Ascending aorta (tissue), 2 donors: ENCODE results near the gene WHRN. TPM values are rescaled to one million over a fixed set of nuclear protein-coding genes. Genes with fewer than 3 reads are reported as not detected.

Experiments used
- DNase-seq, 2 donors: peaks; one replicate each; pipeline ENCODE4 v3.0.0-alpha.2; 2019; ENCODE audit warnings: low spot score in 2 of 2
- H3K27ac ChIP-seq, 2 donors: fragments of 200-600 bp; sonication (generic); one replicate each; pipeline ENCODE4 v1.5.1; 2016 to 2017; ENCODE audit warnings: mild to moderate bottlenecking in 1 of 2
- H3K27me3 ChIP-seq: fragments of 200-600 bp; sonication (generic); one replicate; pipeline ENCODE4 v1.5.1; 2017
- H3K36me3 ChIP-seq, 2 donors: fragments of 200-600 bp; sonication (generic); one replicate each; pipeline ENCODE4 v1.5.1; 2016
- H3K4me1 ChIP-seq, 2 donors: fragments of 200-600 bp; sonication (generic); one replicate each; pipeline ENCODE4 v1.5.1; 2016 to 2017; ENCODE audit warnings: mild to moderate bottlenecking in 1 of 2
- H3K4me3 ChIP-seq, 2 donors: fragments of 200-600 bp; sonication (generic); one replicate each; pipeline ENCODE4 v1.5.1; 2016 to 2017; ENCODE audit warnings: mild to moderate bottlenecking in 1 of 2
- H3K9me3 ChIP-seq, 2 donors: fragments of 200-600 bp; sonication (generic); one replicate each; pipeline ENCODE4 v1.5.1; 2016
- CTCF ChIP-seq, 3 experiments: fragments of 200-600 bp in 2 of 3; fragments of 450-650 bp in 1 of 3; sonication (generic) in 2 of 3; IDR thresholded peaks; one replicate each; pipeline ENCODE4 v1.5.1; 2016 to 2019; ENCODE audit warnings: antibody characterized with exemption in 3 of 3, mild to moderate bottlenecking in 1 of 3, moderate library complexity in 1 of 3
- intact Hi-C: fragments of 100-400 bp; cut with DNase I; formaldehyde crosslinking; loops from one replicate; pipeline ENCODE4 v1.15.1; 2023
- total RNA-seq: library from RNA; depleted of rRNA; stranded (reverse); fragments of >200 nt; gene quantifications from one replicate; pipeline ENCODE4 v1.1.0, GENCODE V29; 2016

Gene WHRN
- total RNA-seq, 1 donor from 2014 or later = 3.9 TPM

DNA sequence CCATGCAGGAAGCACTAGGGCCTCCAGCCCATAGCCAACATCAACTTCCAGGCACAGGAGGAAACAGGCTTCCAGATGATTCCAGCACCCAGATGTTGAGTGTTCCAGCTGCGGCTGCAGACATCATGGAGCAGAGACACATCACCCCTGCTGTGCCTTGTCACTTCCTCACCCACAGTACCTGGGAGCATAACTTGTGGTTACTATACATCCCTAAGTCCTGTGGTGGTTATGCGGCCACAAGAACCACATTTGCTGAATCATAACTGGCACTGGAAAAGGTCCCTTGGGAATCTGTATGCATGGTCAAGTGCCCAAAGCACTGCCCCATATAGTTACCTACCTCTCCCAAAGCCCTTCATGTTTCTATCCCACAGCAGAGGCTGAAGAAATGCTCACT is 56.6 kb downstream of the WHRN start:
- intact Hi-C loops = no loop called here
- Histone ChIP-seq H3K4me1 (no peaks in the 10 kb centered on the region), H3K27ac (no peak overlapping the region), H3K4me3 (no peak overlapping the region), H3K9me3 (no peaks in the 10 kb centered on the region), H3K36me3 (no peaks in the 10 kb centered on the region), H3K27me3 (no peaks in the 10 kb centered on the region)
- no peak for DNase-seq
- TF ChIP-seq CTCF (IDR thresholded peaks at IDR 0.05) = no peak

- H3K27ac ChIP-seq = no peak overlapping the region
- intact Hi-C loops = no loop called here
These were observed 58.4 kb downstream of the WHRN start for GRCh38 chr9:114446672-114447450.

GRCh38 chr9:114446036-114446435 is 59.2 kb downstream of the WHRN start:
- no peak for DNase-seq
- no peaks in the 10 kb centered on the region for H3K4me1 ChIP-seq
- H3K27me3 ChIP-seq = no peaks in the 10 kb centered on the region
- H3K4me3 ChIP-seq = no peak overlapping the region
- intact Hi-C loops = no loop called here
- H3K9me3 ChIP-seq = no peaks in the 10 kb centered on the region
- no peak for TF ChIP-seq CTCF (IDR thresholded peaks at IDR 0.05)
- no peaks in the 10 kb centered on the region for H3K36me3 ChIP-seq
- no peak overlapping the region for H3K27ac ChIP-seq

More at GRCh38 chr9:114446672-114447450, 58.4 kb downstream of the WHRN start:
- H3K27me3 ChIP-seq = no peaks in the 10 kb centered on the region
- no peak for TF ChIP-seq CTCF (IDR thresholded peaks at IDR 0.05)
- no peaks in the 10 kb centered on the region for H3K4me1 ChIP-seq
- DNase-seq = no peak
- no peaks in the 10 kb centered on the region for H3K36me3 ChIP-seq
- no peaks in the 10 kb centered on the region for H3K9me3 ChIP-seq
- no peak overlapping the region for H3K4me3 ChIP-seq

DNA sequence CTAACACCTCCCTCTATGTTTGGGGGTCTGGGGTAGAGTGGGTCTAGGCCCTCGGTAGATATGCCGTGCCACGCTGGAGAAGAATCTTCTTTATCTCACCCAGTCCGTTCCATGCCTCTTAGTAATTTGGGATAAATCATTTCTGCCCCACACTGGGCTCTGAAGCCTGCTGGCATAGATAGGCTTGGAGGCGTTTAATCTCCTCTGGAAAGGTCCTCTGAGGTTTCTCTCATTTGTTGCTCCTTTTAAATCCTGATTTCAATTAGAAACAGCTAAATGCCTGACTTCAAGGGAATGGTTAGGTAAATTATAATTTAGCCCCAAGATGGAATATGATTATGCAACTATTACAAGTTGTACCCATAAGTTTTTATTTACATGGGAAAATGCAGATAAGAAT is 59.7 kb downstream of the WHRN start:
- Histone ChIP-seq H3K9me3 (no peaks in the 10 kb centered on the region), H3K36me3 (no peaks in the 10 kb centered on the region), H3K4me1 (no peaks in the 10 kb centered on the region), H3K4me3 (no peak overlapping the region), H3K27me3 (no peaks in the 10 kb centered on the region), H3K27ac (no peak overlapping the region)
- no peak for TF ChIP-seq CTCF (IDR thresholded peaks at IDR 0.05)
- no peak for DNase-seq
- intact Hi-C loops = no loop called here

DNA sequence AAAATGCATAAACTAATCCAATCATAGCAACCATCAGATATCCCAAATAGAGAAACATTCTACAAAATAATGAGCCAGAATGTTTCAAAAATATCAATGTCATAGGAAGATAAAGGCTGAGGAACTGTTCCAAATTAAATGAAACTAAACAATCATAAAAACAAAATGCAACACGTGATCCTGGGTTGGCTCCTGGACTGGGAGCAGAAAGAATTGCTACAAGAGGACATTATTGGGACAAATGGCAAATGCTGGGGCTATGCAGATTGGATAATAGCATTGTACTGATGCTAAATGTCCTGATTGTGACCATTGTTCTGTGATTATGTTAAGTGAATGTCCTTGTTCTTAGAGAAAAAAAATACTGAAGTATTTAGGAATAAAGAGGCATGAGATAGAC is 63.3 kb downstream of the WHRN start:
- no peaks in the 10 kb centered on the region for H3K36me3 ChIP-seq
- no peak overlapping the region for H3K4me3 ChIP-seq
- no peak for DNase-seq
- TF ChIP-seq CTCF (IDR thresholded peaks at IDR 0.05) = no peak
- H3K4me1 ChIP-seq = no peaks in the 10 kb centered on the region
- H3K27me3 ChIP-seq = no peaks in the 10 kb centered on the region
- H3K27ac ChIP-seq = no peak overlapping the region
- no peaks in the 10 kb centered on the region for H3K9me3 ChIP-seq
- intact Hi-C loops = no loop called here
